Embryonic facial prominence (tissue), 1 donor: ENCODE results near the gene CNTN5.

Source experiments
- DNase-seq: peaks from one replicate; pipeline ENCODE4 v3.0.0-alpha.2; 2016; ENCODE audit errors: extremely low spot score

CNTN5 gene

DNA sequence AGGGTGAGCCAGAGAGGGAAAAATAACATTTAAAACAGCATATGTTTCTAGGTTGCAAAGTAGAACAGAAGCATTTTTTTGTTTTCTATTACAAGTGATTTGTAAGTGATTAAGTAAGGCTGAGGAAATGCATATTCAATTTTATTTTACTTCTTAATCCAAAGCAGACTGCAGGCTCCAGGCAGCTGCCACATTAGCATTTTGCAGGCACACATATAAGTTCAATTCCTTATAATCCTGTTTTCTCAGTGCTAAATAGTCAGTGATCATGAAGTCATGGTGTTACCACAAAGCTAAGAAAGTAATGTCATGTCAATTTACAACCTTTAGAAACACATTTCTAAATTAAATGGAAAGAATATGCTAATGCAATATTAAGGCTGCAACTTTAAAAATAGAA lies 149.8 kb downstream of the CNTN5 start:
- no peak for DNase-seq

- DNase-seq, result no peak
These were observed 150.6 kb downstream of the CNTN5 start for GRCh38 chr11:99171330-99171729.

- no peak for DNase-seq
These were observed 155.7 kb downstream of the CNTN5 start for GRCh38 chr11:99176430-99176829.

- DNase-seq, result no peak
These were observed 156.7 kb downstream of the CNTN5 start for GRCh38 chr11:99177446-99177845.

GRCh38 chr11:99184146-99184545 lies 163.4 kb downstream of the CNTN5 start:
- no peak for DNase-seq

DNA sequence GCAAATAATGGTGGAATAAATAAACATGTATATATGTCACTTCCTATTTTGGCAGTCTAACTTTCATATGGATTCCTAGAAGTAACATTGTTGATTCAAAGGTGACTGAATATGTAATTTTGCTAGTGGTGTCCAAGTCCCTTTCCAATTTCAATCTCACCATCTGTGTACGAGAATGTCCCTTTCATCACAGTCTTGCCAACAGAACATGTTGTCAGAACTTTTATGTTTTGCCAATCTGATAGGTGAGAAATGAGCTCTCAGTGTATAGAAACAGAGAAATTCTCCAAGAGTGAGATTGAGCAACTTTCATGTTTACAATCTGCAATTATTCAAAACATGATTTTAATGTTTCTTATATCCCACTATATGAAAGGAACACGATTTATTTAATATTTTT lies 167.5 kb downstream of the CNTN5 start:
- DNase-seq, result no peak

GRCh38 chr11:99192716-99193115 lies 172.0 kb downstream of the CNTN5 start:
- DNase-seq, result no peak

DNA sequence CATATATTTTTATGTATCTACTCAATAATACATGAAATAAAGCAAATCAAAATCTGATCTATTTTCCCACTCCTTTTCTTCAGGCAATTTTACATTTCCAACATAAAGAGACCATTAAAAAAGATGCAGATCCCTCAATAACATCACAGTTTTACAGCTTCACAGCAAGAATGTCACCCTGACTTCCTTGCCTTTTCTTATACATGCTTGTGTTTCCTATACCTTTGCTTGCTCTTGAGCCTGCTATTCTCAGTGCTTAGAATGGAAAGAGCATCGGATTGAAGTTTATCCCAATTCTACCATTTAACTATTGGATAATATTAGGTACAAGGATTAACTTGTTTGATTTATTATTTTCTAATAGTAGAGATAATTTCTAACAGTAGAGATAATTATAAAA lies 176.7 kb downstream of the CNTN5 start:
- DNase-seq, result no peak

DNA sequence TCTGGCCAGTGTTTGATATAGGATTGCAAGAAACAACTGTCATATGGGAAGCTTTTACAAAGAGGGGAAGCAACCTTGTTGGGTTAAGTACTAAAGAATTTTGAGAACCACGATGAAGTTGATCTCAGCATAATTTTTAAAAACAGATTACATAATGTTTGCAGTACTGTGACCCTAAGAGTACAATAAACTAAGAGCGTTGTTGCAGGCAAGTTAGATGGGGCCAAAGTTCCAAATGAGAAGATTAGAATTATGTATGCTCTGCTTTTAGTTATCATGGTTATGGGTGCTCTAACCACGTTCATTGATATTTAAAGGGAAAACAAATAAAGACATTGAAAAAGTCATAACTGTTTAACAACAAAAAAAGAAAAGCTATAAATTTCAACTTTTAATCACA lies 177.5 kb downstream of the CNTN5 start:
- DNase-seq, result no peak

GRCh38 chr11:99199341-99199740 lies 178.6 kb downstream of the CNTN5 start:
- DNase-seq, result no peak

DNA sequence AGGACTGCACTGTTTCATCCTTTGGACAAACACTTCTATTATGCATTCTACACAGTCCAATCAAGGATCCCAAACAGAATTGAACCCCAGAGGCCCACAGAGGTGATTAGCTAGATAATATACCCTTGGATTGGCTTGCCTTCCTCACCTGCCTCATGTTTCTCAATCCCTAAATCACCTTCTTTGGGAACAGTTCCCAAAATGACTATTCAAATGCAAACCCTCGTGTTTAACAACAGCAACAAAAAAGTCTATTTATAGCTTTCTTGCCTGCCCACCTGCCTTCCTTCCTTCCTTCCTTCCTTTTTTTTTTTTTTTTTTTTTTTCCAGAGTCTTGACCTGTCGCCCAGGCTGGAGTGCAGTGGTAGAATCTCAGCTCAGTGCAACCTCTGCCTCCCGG lies 180.0 kb downstream of the CNTN5 start:
- DNase-seq, result no peak

DNA sequence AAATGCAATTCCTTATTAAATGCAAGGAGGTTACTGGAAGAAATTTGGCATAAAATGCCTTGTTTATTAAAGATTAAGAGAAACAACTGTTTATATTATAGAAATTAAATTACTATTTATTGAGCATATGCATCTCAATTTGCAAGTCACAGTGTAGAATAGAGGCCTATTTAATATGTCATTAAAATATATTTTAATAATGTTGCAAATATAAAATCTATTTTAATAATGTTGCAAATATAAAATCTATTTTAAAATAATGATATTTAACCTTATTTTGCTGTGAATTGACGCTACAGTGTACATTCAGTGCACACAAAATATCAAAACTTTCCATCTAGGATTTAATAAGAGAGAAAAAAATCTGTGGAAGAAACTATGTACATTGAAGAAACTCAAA lies 188.1 kb downstream of the CNTN5 start:
- DNase-seq, result no peak

- DNase-seq, result no peak
These were observed 208.8 kb downstream of the CNTN5 start for GRCh38 chr11:99229544-99229943.

DNA sequence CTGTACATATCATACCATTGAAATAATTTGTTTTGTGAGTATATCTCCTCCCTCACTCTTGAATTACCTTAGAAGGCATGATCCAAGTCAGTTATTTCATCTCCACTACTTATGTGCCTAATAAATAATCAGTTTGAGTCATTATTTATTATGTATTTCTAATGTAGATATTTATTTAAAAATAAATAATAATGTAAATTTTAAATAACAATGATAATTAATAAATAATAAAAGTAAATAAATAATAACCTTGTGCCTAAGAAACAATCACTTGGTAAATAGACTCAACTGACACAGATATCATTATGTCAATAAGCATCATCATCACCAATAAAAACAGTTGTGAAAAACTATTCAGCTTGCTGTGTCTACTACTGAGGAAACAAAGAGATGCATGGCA lies 213.8 kb downstream of the CNTN5 start:
- DNase-seq, result no peak

DNA sequence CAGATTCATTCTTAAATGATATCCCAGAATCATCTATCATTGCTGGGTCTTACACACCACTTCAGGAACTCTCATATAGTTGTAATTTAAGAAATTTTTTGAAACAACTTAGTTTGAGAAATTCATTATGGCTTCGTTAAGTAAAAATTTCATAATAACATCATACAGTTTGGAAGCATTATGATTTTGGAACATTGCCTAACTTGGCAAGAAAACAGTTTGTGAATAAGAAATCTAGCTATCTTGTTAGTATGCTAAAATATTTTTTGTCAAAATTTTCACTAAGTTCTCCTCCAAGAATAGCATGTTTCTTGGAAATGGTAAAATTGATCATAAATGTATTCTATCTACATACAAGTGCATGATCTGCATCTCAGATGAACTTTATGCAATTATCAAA lies 217.7 kb downstream of the CNTN5 start:
- no peak for DNase-seq

- no peak for DNase-seq
These were observed 219.7 kb downstream of the CNTN5 start for GRCh38 chr11:99240192-99241030.

GRCh38 chr11:99241066-99241465 lies 220.3 kb downstream of the CNTN5 start:
- DNase-seq, result no peak

DNA sequence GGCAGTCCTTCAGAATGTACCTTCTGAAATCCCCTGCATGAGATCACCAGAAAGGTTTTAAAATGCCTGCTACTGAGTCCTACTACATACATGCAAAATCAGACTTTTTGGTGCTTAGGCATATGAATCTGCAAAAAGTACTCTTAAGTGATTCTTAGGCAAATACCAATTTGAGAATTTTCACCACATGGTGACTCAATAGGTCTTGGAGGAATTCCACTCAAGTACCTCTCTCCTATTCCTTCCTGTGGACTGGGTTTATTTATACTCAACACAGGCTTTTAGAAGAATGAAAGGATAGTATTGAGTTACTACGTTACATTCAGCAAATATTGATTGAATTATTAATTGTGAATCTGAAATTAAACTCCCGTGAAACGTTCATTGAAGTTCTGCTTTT lies 223.9 kb downstream of the CNTN5 start:
- no peak for DNase-seq

- no peak for DNase-seq
These were observed 225.4 kb downstream of the CNTN5 start for GRCh38 chr11:99246199-99246598.

DNA sequence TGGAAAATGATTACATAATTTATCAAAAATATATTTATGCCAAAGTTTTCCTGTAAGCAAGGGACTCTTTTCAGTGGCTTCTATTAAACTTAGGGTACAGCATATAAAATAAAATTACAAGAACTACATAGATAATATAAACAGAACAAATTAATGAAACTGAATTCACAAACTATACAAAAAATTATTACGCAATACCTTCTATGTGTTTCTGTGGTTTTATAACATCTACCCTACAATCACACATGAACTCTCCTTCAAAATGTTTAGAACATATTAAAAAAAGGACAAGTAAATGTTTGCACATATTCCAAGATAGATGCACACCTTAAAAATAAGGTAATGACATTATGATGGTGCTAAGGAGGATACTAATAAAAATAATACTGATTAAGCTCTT lies 235.9 kb downstream of the CNTN5 start:
- no peak for DNase-seq

DNA sequence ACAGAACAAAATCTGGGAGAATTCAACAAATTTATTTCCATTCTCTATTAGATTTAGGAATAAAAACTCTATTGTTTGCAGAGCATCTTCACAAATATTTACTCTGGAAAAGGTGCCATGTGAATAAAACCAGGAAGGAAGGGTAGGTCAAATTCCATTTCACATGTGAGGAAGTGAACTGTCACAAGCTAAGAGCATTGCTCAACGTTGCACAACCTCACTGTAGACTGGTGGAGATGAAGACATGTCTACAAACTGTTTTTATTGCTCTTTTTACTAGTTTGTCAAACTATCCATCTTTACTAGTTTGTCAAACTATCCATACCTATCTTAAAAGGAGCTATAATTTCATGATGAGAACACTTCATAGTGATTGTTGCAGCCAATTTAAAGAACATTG lies 236.4 kb downstream of the CNTN5 start:
- DNase-seq, result no peak

DNA sequence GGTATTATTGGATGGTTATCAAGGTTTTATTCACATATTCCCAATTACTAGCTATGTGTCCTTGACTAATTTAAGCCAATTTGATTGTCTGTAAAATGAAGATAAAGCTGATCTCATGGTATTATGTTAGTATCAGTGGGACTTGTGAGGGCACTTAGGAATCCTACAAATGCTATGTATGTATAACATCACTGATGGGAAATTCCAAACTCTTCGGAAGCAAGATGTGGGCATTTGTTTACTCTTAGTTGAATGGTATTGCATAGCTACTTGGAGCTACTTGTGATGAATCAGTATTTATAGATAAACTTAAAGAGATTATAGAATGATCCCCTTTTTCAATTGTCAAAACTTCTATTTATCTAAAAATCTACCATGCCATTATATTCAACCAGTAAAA lies 239.9 kb downstream of the CNTN5 start:
- DNase-seq, result no peak

- DNase-seq, result no peak
These were observed 248.1 kb downstream of the CNTN5 start for GRCh38 chr11:99268886-99269285.

GRCh38 chr11:99271527-99271926 lies 250.8 kb downstream of the CNTN5 start:
- no peak for DNase-seq
